HepG2 (cell line): Measurements from ENCODE around the gene EFNA4. TPM values are rescaled to one million over a fixed set of nuclear protein-coding genes. Genes with fewer than 3 reads are reported as not detected.

Source experiments
- CEBPG ChIP-seq: IDR thresholded peaks from 2 replicates; pipeline ENCODE4 v1.6.1; 2016
- GTF3A ChIP-seq: sonication (generic); formaldehyde crosslinking; conservative IDR thresholded peaks from 2 replicates; pipeline ENCODE4 v1.4.0; 2020; ENCODE audit warnings: mild to moderate bottlenecking, missing genetic modification reagents
- KLF6 ChIP-seq: IDR thresholded peaks from 2 replicates; pipeline ENCODE4 v1.8.0; 2016; ENCODE audit warnings: missing biosample characterization, missing genetic modification reagents
- MEF2D ChIP-seq: sonication (generic); formaldehyde crosslinking; IDR thresholded peaks from 2 replicates; pipeline ENCODE4 v1.5.1; 2020; ENCODE audit warnings: mild to moderate bottlenecking, missing genetic modification reagents
- POLR2A ChIP-seq, 2 experiments: IDR thresholded peaks; 2 replicates each; pipeline ENCODE4 v1.6.1; 2011; ENCODE audit warnings: low read depth in 2 of 2, low read length in 2 of 2, mild to moderate bottlenecking in 1 of 2, moderate library complexity in 1 of 2; ENCODE audit not compliant: insufficient read depth in 1 of 2
- RBM39 ChIP-seq: fragments of 200-400 bp; formaldehyde crosslinking; IDR thresholded peaks from one replicate; pipeline ENCODE4 v1.6.1; 2018; ENCODE audit warnings: antibody characterized with exemption, mild to moderate bottlenecking, low read depth, low read length; ENCODE audit not compliant: poor library complexity, severe bottlenecking
- RXRA ChIP-seq: sonication (generic); formaldehyde crosslinking; IDR thresholded peaks from 2 replicates; pipeline ENCODE4 v1.5.1; 2020; ENCODE audit warnings: missing genetic modification reagents
- SAP130 ChIP-seq: IDR thresholded peaks from 2 replicates; pipeline ENCODE4 v1.6.1; 2016; ENCODE audit warnings: low read depth
- SOX6 ChIP-seq, 2 experiments: fragments of 450-650 bp in 1 of 2; sonication (generic) in 1 of 2; formaldehyde crosslinking in 1 of 2; IDR thresholded peaks; 2 replicates each; pipeline versions ENCODE4 v1.4.0 to v1.6.1; 2017 to 2020; ENCODE audit warnings: antibody characterized with exemption in 1 of 2, mild to moderate bottlenecking in 1 of 2, missing genetic modification reagents in 1 of 2
- ZFY ChIP-seq: sonication (generic); formaldehyde crosslinking; IDR thresholded peaks from 2 replicates; pipeline ENCODE4 v1.4.0; 2020; ENCODE audit warnings: missing genetic modification reagents
- ZMYM4 ChIP-seq: sonication (generic); formaldehyde crosslinking; IDR thresholded peaks from 2 replicates; pipeline ENCODE4 v1.8.1; 2023; ENCODE audit warnings: mild to moderate bottlenecking, missing genetic modification reagents
- ZNF562 ChIP-seq: sonication (generic); formaldehyde crosslinking; IDR thresholded peaks from 2 replicates; pipeline ENCODE4 v1.8.0; 2022; ENCODE audit warnings: missing genetic modification reagents, borderline replicate concordance
- ZNF644 ChIP-seq: IDR thresholded peaks from 2 replicates; pipeline ENCODE4 v1.6.1; 2016; ENCODE audit warnings: low read depth
- polyA plus RNA-seq, 8 experiments: library from polyadenylated mRNA; depleted of rRNA in 3 of 8; stranded (reverse) in 7 of 8; unstranded in 1 of 8; fragments of >200 nt; fragmentation: Illumina TruSeq in 4 of 8; extraction: Trizol in 4 of 8; gene quantifications; 2 replicates each; pipeline versions ENCODE4 v1.2.1 to v1.2.3, GENCODE V29; 2011 to 2016; ENCODE audit warnings: low read depth in 4 of 8, missing spikeins in 1 of 8, mixed read lengths in 1 of 8; ENCODE audit not compliant: insufficient read depth in 1 of 8
- total RNA-seq, 5 experiments: library from RNA; depleted of rRNA; stranded (reverse); fragments of >200 nt; fragmentation: Illumina TruSeq; extraction: Trizol; gene quantifications; 2 replicates each; pipeline ENCODE4 v1.2.3, GENCODE V29; 2016; ENCODE audit warnings: low read depth in 1 of 5
- TF ChIP-seq, protein P1 (sequence below), 2 experiments: fragments of 450-650 bp in 1 of 2; sonication (generic) in 1 of 2; formaldehyde crosslinking; IDR thresholded peaks; 2 replicates each; pipeline versions ENCODE4 v1.5.0 to v1.8.0; 2020 to 2022; ENCODE audit warnings: mild to moderate bottlenecking in 1 of 2, missing genetic modification reagents in 1 of 2
- TF ChIP-seq, protein P2 (sequence below): sonication (generic); formaldehyde crosslinking; IDR thresholded peaks from 2 replicates; pipeline ENCODE4 v1.8.0; 2022; ENCODE audit warnings: mild to moderate bottlenecking, missing genetic modification reagents; ENCODE audit not compliant: insufficient replicate concordance
- TF ChIP-seq, protein P3 (sequence below): sonication (generic); formaldehyde crosslinking; IDR thresholded peaks from 2 replicates; pipeline ENCODE4 v1.4.0; 2020; ENCODE audit warnings: missing genetic modification reagents, borderline replicate concordance
- TF ChIP-seq, protein P4 (sequence below): sonication (generic); formaldehyde crosslinking; IDR thresholded peaks from 2 replicates; pipeline ENCODE4 v1.4.0; 2020; ENCODE audit warnings: missing genetic modification reagents

EFNA4 gene
- total and polyA plus RNA-seq, 2 of the 13 experiments (the other 11 are each of a cell fraction or from before 2014, with no cell fraction given), result 12.0 to 17.2 TPM

DNA sequence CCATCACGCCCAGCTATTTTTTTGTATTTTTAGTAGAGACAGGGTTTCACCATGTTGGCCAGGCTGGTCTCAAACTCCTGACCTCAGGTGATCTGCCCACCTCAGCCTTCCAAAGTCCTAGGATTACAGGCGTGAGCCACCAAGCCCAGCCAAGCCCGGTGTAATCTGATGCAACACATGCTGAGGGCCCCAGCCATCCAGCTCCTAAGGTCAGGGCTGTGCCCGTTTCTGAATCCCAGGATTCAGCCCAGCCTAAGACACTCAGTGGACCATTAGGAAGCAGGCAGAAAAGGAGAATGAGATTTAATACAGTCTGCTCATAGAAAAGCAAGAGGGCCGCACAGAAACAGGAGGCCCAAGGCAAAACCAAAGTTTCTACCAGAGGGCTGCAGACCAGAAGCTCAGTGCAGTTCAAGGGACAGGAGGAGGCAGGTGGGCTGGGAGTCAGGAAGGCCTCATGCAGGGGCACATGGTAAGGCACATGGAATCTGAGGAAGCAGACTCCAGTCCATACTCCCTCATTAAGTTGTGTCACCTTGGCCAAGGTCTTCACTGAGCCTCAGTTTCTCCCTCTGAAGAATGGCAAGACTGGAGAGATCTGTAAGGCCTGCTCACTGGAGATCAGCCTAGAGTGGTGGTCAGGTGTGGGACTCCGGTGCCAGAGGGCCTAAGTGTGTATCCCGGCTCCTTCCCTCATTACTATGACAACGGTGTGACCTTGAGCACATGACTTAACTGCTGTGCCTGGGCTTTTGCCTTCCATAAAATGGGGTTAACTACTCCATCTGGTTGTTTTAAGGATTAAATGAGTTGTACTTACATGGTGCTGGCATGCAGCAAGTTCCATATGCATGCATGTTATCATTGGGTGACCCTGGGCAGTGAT, 14.8 kb upstream of the EFNA4 start (continued):
- TF ChIP-seq, protein P1, sequence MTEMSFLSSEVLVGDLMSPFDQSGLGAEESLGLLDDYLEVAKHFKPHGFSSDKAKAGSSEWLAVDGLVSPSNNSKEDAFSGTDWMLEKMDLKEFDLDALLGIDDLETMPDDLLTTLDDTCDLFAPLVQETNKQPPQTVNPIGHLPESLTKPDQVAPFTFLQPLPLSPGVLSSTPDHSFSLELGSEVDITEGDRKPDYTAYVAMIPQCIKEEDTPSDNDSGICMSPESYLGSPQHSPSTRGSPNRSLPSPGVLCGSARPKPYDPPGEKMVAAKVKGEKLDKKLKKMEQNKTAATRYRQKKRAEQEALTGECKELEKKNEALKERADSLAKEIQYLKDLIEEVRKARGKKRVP (CRISPR knock-in tag; IDR thresholded peaks at IDR 0.05), result peak; percentile 62 to 97; a peak in 3 of 4 replicates
- TF ChIP-seq GTF3A (CRISPR knock-in tag) (no peak), RXRA (CRISPR knock-in tag) (peak; percentile 36; the same call in 1 of the 2 replicates), ZNF644 (CRISPR knock-in tag) (peak; percentile 58; the same call in 1 of the 2 replicates), CEBPG (CRISPR knock-in tag) (peak; percentile 93), ZMYM4 (CRISPR knock-in tag) (0 out of 2 replicates have a peak, but pooled peaks have one; percentile 41), SOX6 (IDR thresholded peaks at IDR 0.05) (no peak), SOX6 (CRISPR knock-in tag; IDR thresholded peaks at IDR 0.05) (peak; percentile 23; the same call in 1 of the 2 replicates), ZFY (CRISPR knock-in tag) (peak; percentile 14; the same call in 1 of the 2 replicates), RBM39 (peak; percentile 16), POLR2A (IDR thresholded peaks at IDR 0.05; ENCODE audit: insufficient read depth in 1 of 2, low read depth in 2 of 2, low read length in 2 of 2) (no peak), SAP130 (CRISPR knock-in tag) (peak; percentile 51; the same call in 1 of the 2 replicates), KLF6 (0 out of 2 replicates have a peak, but pooled peaks have one; percentile 25), ZNF562 (CRISPR knock-in tag) (no peak), MEF2D (no peak)
- TF ChIP-seq, protein P2, sequence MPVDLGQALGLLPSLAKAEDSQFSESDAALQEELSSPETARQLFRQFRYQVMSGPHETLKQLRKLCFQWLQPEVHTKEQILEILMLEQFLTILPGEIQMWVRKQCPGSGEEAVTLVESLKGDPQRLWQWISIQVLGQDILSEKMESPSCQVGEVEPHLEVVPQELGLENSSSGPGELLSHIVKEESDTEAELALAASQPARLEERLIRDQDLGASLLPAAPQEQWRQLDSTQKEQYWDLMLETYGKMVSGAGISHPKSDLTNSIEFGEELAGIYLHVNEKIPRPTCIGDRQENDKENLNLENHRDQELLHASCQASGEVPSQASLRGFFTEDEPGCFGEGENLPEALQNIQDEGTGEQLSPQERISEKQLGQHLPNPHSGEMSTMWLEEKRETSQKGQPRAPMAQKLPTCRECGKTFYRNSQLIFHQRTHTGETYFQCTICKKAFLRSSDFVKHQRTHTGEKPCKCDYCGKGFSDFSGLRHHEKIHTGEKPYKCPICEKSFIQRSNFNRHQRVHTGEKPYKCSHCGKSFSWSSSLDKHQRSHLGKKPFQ (CRISPR knock-in tag), result no peak
- TF ChIP-seq, protein P3, sequence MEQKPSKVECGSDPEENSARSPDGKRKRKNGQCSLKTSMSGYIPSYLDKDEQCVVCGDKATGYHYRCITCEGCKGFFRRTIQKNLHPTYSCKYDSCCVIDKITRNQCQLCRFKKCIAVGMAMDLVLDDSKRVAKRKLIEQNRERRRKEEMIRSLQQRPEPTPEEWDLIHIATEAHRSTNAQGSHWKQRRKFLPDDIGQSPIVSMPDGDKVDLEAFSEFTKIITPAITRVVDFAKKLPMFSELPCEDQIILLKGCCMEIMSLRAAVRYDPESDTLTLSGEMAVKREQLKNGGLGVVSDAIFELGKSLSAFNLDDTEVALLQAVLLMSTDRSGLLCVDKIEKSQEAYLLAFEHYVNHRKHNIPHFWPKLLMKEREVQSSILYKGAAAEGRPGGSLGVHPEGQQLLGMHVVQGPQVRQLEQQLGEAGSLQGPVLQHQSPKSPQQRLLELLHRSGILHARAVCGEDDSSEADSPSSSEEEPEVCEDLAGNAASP, result peak; percentile 48; the same call in 1 of the 2 replicates
- TF ChIP-seq, protein P4, sequence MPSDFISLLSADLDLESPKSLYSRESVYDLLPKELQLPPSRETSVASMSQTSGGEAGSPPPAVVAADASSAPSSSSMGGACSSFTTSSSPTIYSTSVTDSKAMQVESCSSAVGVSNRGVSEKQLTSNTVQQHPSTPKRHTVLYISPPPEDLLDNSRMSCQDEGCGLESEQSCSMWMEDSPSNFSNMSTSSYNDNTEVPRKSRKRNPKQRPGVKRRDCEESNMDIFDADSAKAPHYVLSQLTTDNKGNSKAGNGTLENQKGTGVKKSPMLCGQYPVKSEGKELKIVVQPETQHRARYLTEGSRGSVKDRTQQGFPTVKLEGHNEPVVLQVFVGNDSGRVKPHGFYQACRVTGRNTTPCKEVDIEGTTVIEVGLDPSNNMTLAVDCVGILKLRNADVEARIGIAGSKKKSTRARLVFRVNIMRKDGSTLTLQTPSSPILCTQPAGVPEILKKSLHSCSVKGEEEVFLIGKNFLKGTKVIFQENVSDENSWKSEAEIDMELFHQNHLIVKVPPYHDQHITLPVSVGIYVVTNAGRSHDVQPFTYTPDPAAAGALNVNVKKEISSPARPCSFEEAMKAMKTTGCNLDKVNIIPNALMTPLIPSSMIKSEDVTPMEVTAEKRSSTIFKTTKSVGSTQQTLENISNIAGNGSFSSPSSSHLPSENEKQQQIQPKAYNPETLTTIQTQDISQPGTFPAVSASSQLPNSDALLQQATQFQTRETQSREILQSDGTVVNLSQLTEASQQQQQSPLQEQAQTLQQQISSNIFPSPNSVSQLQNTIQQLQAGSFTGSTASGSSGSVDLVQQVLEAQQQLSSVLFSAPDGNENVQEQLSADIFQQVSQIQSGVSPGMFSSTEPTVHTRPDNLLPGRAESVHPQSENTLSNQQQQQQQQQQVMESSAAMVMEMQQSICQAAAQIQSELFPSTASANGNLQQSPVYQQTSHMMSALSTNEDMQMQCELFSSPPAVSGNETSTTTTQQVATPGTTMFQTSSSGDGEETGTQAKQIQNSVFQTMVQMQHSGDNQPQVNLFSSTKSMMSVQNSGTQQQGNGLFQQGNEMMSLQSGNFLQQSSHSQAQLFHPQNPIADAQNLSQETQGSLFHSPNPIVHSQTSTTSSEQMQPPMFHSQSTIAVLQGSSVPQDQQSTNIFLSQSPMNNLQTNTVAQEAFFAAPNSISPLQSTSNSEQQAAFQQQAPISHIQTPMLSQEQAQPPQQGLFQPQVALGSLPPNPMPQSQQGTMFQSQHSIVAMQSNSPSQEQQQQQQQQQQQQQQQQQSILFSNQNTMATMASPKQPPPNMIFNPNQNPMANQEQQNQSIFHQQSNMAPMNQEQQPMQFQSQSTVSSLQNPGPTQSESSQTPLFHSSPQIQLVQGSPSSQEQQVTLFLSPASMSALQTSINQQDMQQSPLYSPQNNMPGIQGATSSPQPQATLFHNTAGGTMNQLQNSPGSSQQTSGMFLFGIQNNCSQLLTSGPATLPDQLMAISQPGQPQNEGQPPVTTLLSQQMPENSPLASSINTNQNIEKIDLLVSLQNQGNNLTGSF, result no peak
